Skeletal muscle satellite cell (primary cell): ENCODE measurements around the gene OXNAD1.

Experiments used
- H3K27me3 ChIP-seq: 2 replicates; pipeline ENCODE4 v1.7.0; 2013; ENCODE audit warnings: low read length; ENCODE audit not compliant: control insufficient read depth, insufficient read depth
- H3K36me3 ChIP-seq: 2 replicates; pipeline ENCODE4 v1.7.0; 2013; ENCODE audit warnings: mild to moderate bottlenecking, control low read depth, low read length; ENCODE audit not compliant: insufficient read depth
- H3K4me1 ChIP-seq: 2 replicates; pipeline ENCODE4 v1.7.0; 2013; ENCODE audit warnings: low read length; ENCODE audit not compliant: control insufficient read depth, insufficient read depth
- H3K4me2 ChIP-seq: 2 replicates; pipeline ENCODE4 v1.7.0; 2013; ENCODE audit warnings: mild to moderate bottlenecking, low read length
- H3K4me3 ChIP-seq: 2 replicates; pipeline ENCODE4 v1.7.0; 2013; ENCODE audit warnings: low read length
- H3K9ac ChIP-seq: 2 replicates; pipeline ENCODE4 v1.7.0; 2013; ENCODE audit warnings: mild to moderate bottlenecking, low read depth, low read length, moderate library complexity
- H3K9me3 ChIP-seq: replicated peaks from 2 replicates; pipeline ENCODE4 v1.7.0; 2013; ENCODE audit warnings: mild to moderate bottlenecking, control low read depth, low read length

The OXNAD1 gene

GRCh38 chr3:16352428-16352827 lies 87.4 kb downstream of the OXNAD1 start:
- H3K4me2 ChIP-seq = no peak overlapping the region
- H3K9ac ChIP-seq = no peak overlapping the region
- no peaks in the 10 kb centered on the region for H3K27me3 ChIP-seq
- peaks cover 32% of the 10 kb centered on the region for H3K4me1 ChIP-seq
- peaks cover 26% of the 10 kb centered on the region for H3K36me3 ChIP-seq
- H3K4me3 ChIP-seq = no peak overlapping the region
- no peaks in the 10 kb centered on the region for H3K9me3 ChIP-seq

DNA sequence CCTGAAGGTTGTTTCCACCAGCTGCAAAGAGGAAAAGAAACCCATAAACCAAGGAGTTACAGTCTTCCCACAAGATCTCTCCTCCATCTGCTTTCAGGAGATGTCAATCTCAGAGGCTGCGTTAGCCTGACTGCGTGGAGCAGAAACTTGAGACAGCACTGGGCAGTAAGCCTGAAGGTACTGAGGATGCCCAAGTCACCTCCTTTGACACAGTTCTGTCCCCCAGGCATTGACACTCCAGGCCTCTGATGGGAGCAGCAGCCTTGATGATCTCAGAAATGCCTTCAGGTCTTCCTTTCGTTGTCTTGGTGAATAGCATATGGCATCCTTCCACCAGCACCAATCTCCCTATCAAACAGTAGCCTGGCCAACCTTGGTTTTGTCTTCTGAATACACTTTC lies 89.3 kb downstream of the OXNAD1 start:
- Histone ChIP-seq H3K9ac (no peak overlapping the region), H3K9me3 (no peaks in the 10 kb centered on the region), H3K4me2 (no peak overlapping the region), H3K4me3 (no peak overlapping the region), H3K4me1 (peaks cover 30% of the 10 kb centered on the region), H3K36me3 (peaks cover 12% of the 10 kb centered on the region), H3K27me3 (no peaks in the 10 kb centered on the region)
